Embryonic facial prominence (tissue), 1 donor: Measurements from ENCODE around the gene WDFY3.

Experiments used
- DNase-seq: peaks from one replicate; pipeline ENCODE4 v3.0.0-alpha.2; 2016; ENCODE audit errors: extremely low spot score

Gene WDFY3

DNA sequence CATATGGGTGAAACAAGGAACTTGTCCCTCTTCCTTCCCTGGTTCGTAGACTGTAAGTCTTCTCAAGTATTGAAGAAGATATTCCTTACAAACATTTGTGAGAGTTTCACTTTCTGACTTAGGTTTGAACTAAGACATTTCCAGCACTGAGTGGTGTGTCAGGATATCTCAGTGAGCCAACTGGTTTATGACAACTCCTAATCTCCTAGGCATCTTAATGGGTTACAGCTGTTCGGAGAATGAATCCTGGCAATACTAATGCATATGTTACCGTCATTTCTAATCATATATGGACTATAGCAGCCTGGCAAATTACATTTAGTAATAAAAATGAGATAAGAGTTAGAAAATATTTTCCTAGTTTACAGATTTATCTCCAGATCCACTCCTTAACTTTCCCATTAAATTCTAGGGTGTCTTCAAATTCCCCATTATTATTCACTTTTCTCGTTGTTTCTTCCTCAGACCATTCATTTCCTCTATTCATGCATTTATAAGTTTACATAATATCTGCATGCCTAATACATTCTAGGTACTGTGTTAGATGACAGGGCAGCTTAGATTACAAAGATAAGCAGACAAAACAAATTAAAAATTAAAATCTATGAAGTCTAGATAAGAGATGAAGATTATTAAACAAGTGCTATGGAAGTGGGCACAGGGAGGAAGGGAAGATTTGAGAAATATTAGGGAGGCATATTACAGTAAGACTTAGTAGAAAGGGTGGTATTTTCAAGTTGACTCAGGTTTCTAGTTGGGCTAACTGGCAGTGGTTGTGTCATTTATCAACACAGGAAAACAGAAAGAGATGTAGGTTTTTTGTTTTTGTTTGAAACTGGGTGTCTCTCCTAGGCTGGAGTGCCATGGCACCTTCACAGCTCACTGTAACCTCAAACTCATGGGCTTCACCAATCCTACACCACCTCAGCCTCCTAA lies 173.9 kb downstream of the WDFY3 start:
- DNase-seq: no peak

DNA sequence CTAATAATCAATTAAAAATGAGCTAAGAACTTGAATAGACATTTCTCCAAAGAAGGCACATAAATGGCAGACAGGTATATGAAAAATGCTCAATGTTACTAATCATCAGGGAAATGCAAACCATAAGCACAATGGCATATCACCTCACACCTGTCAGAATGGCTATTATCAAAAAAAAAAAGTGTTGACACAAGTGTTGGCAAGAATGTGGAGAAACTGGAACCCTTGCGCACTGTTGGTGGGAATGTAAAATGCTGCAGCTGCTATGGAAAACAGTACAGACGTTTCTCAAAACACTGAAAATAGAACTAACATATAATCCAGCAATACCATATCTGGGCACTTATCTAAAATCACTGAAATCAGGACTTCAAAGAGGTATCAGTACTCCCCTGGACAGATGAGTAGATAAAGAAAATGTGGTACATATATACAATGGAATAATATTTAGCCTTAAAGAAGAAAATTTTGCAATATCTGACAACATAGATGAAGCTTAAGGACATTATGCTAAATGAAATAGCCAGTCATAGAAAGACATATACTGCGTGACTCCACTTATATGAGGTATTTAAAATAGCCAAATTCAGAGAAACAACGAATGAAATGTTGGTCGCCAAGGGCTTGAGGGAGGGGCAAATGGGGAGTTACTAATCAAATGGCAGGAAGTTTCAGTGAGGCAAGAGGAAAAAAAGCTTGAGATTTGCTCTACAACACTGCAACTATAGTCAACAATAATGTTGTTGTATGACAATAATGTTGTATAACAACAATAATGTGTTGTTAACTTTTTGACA lies 175.5 kb downstream of the WDFY3 start:
- DNase-seq: no peak

DNA sequence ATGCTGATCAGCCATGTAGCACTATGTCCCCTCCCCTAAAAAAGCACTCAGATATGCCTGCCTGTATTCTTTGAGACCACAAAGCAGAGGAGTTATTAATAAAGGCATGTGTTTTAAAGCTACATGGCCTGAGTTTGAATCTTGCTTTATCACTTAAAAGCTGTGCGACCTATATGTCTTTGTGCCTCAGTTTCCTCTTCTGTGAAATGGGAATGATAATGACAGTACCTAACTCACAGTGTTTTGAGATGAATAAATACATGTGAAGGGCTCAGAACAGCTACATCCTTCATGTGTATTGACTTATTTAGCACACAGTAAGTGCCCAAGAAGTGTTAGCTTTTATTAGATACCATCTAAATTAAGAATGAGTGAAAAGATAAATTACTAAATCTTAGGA lies 180.0 kb downstream of the WDFY3 start:
- no peak for DNase-seq

DNA sequence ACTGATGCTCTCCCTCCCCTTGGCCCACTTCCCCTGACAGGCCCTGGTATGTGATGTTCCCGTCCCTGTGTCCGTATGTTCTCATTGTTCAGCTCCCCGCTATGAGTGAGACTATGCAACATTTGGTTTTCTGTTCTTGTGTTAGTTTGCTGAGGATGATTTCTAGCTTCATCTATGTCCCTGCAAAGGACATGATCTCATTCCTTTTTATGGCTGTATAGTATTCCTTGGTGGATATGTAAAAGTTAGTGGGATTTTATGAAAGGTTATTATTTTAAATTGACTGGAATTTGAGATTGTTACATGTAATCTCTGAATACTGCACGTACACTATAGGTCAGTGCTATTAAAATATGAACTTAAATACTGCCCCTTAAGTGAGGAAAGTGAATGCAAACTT lies 184.0 kb downstream of the WDFY3 start:
- DNase-seq: no peak

DNA sequence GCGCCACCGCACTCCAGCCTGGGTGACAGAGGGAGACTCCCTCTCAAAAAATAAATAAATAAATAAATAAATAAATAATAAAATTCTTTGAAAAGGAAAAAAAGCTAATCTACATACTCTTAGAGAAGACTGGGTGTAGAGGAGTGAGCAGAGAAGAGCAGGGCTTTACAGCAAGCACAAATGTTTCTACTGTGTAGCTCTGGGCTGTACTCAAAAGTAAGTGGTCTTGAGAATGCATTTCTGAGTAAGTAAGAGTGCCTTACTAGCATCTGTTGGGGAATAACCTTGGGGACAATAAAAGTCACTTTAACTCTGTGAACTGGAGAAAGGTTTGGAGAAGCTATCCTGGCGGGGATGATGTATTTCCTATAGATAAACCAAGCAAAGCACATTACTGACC lies 185.8 kb downstream of the WDFY3 start:
- no peak for DNase-seq

DNA sequence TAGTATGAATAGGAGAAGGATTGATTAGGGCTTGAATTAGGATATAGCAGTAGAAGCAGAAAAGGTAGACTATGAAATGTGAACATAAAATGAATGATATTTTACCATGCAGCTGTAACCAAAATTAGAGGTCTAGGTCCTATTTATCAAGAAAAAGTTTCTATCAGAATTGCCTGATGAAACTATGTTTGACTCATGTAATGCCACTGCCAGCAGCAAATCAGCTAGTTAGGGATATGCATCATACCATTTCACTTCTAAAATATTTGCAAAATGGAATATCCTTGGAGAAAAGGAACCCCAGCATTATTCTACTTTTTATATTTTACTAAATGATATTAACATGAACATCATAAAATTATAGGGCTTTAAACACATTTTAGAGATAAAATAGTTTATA lies 188.4 kb downstream of the WDFY3 start:
- DNase-seq: no peak

DNA sequence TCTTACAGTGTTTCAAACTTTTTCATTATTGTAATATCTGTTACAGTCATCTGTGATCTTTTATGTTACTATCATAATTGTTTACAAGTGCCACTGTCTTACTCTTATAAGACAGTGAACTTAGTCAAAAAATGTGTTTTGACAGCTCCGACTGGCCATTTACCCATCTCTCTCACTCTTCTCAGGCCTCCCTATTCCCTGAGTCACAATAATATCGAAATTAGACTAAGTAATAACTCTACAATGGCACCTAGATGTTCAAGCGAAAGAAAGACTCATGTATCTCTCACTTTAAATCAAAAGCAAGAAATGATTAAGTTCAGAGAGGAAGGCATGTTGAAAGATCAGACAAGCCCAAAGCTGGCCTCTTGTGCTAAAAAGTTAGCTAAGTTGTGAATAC lies 199.3 kb downstream of the WDFY3 start:
- no peak for DNase-seq

DNA sequence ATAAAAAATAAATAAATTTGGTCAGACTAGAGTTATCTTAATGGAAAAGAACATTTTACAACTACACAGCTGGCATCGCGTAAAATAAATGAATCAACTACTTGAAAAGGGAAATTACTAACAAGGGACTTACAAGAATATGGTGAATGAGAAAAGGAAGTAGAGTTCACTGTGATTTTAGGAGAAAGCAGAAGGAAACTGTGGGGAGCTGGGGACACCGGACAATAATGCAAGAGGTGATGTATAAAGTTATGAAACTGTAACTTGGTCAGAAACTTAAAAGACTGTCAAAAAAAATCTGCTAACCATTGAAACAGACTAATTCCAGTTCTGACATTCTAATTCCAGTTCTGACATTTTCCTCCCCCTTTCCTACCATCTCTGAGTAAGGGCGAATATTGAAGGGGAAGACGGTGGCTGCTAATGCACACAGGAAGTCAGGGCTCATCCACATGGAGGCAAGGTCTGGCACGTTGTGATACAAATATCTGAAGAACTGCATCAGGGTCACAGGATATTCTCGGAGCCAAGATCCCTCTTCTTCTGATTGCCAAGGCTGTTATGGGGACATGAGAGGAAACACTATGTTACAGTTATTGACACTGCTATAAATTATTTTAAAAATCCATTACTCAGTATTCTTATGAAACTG lies 213.0 kb downstream of the WDFY3 start:
- DNase-seq: no peak

DNA sequence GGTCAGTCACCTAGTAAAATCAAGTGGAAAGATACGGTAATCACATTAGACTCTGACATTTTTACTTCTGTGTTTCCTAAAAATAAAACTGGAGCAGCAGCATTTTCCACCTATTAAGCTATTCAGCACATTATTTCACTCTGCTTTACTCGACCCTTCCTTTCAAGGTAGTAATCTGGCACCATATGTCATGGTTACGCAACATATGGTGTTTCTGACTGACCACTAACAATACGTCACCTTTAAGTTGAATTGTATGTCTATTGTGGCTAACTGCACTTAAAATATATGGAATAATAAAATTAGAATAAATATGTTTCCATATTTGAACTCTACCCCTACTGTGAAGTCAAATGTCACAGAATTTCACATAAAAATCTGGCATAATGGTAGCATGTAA lies 214.8 kb downstream of the WDFY3 start:
- no peak for DNase-seq

DNA sequence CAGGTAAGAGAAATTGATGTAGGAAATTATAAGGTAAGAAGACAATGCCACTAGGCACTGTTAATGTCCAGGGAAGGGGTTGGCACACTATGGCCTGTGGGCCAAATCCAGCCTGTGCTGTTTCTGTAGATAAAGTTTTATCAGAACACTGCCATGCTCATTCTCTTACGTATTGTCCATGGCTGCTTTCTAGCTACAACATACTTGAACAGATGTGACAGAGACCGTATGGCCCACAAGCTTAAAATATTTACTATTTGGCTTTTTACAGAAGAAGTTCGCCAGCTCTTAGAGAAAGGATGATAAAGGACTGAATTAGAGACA lies 215.6 kb downstream of the WDFY3 start:
- DNase-seq: no peak

DNA sequence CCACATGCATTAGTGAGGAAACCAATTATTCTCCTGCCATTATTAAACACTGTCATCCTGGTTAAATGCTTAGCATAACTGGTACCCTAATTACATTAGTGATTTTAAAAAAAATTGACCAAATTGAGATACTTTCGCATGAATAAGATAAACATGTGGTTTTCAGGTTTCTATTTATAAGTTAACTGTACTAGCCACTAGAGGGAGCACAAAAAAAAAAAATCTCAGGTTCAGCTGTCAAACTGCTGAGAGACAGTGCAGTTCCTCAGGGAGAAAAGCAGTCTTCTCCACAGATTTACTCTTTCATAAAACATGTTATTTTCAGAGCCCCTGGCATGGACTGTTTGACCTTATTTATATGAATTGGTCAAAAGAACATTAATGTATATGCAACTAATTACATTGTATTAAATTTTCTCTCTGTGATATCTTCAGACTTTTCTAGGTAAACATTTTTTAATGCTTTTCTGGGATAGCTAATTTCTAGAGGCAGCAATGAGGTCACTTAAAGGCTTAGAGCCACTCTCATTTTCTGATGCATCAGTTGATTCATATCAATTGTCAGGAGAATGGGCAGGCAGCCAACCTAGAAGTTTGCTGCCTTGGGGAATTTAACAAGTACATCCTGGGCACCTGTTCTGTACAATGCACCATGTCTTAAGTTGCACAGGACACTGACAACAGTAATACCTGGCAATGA lies 216.1 kb downstream of the WDFY3 start:
- no peak for DNase-seq

DNA sequence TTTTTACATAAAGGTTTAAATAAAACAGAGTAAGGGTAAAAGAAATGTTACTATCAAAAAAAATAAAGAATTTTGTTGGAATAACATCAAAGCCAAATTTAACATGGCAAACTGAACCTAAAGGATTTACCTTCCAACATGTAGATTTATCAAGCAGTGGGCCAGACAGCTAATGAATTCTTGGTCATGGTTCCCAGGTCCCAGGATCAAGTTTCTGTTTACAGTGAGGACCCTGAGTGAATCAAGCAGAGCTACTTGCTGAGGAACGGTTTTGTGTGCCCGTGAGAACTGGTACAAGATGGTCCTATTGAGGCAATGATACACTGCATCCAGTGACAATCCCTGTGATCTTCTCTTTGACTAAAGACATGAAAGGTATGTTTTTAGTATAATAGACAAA lies 226.4 kb downstream of the WDFY3 start:
- no peak for DNase-seq

DNA sequence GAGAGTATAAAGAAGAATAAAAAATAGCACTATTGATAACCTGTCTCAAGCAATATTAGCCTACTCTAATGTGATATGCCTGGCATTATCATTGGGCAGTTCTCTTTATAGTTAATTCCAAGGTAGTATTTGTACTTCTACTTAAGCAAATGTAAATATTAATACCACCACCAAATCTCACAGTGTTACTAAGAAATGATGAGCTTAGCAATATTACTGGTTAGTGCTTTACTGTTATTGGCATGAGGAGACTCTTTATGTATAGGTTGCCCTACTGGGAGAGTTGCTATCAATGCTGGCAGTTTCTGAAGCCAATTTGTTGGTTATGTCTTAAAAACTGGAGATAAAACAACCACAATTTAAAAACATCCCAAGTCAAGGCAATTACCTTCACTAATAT lies 227.9 kb downstream of the WDFY3 start:
- no peak for DNase-seq

DNA sequence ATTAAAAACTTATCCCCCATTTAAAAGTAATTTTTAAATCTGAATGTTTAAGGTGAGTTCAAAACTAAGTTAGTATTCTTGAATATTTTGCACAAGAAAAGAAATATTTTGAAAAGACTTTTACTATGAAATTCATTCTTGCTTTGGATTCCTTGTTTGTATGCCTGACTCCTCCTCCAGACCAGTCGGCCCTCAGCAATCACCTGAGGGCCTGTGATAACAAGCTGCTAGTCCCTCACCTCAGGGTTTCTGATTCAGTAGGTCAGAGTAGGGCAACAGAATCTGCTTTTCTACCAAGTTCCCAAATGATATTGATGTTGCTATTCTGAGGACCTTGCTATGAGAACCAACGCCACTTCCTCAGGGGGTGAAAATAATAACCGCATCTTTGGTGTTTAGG lies 228.8 kb downstream of the WDFY3 start:
- DNase-seq: no peak

DNA sequence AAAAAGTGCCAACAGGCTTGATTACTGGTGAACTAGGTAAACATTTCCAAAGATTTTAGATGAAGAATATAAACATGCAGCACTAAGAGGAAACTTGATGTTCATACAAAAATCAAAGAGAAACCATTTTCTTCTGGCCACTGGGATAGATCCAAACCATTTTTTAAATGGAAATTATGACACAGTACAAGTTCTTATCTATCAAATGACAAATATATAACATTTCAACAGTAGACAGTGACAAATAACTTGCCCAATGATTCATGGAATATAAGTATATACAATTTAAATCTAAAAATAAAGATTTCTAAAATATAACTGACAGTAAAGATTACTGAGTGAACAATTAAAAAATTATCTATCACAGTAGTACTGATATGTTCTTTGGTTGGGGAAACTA lies 232.5 kb downstream of the WDFY3 start:
- no peak for DNase-seq

DNA sequence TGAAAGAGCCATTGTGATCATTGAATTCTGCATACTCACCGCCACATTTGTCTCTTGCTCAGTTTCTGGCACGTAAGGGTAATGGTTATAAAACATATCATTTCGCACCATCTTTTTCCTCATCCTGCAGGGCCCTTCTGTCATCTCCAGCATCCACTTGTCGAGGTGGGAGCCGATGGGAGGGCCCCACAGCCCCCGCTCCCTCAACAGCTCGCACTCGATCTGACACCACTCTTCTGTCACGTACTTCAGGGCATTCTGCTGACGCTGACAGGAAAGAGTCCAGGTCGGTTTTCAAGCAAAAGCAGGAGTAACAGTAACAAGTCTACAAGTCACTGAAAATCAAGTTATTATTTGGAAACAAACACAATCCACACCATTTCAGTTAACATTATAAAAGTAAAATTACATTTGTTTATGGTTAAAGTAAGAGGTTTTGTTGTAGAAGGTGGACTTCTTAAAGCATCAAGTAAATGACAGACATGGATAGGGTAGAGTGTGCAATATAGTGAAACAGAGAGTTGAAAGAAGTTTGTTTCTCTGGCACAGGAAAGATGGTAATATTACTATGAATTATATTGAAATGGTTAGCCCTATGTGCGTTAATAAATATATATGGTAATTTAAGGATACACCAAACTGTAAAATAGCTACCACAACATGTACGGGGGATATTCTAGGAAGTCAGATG lies 233.0 kb downstream of the WDFY3 start:
- no peak for DNase-seq

DNA sequence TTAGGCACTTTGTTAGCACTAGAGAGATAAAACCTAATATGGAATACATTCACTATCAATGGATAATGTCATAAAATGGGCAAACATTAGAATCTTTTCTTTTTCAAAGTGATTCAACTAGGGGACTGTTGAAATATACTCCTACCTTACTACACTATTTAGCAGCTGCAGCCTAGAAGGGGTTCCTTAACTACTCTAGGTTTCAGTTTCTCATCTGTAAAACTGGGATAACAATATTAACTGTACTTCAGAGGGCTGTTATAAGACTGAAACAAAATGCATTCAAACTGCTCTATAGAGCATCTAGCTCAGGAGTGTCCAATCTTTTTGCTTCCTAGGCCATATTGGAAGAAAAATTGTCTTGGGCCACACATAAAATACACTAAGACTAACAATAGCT lies 236.1 kb downstream of the WDFY3 start:
- no peak for DNase-seq

DNA sequence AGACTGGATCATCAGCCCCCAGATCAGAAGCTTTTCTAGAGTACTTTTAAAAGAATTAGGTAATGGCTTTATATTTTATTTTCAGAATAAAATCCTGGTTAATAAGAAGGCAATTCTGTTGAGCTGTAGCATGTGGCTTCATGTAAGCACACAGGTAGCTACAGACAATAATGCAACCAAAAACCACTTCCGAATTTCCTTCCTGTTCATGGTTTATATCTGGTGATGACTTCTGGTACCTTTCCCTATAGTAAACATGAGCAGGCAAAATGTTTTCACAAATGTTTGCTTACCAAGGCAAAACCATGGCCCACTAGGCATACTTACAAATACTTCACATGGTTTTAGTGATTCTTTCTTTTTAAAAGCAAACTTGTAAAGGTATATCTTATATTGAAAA lies 239.0 kb downstream of the WDFY3 start:
- DNase-seq: no peak

DNA sequence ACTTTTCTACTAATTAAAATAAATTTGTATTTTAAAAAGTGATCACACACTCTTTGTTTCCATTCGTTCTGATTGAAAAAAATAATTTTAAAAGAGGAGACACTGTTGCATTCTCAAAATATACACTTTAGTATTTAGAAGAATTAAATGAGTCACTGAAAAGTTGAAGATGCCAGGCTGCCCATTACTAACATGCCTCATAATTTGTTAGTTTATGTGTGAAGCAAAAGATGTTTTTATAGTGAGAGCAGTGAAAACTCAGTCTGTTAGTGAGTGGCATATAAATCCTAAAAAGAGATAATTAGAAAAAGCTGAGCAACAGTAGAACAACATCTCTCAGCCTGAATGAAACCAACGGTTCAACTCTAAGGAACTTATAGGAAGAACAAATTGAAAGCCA lies 240.1 kb downstream of the WDFY3 start:
- DNase-seq: no peak

DNA sequence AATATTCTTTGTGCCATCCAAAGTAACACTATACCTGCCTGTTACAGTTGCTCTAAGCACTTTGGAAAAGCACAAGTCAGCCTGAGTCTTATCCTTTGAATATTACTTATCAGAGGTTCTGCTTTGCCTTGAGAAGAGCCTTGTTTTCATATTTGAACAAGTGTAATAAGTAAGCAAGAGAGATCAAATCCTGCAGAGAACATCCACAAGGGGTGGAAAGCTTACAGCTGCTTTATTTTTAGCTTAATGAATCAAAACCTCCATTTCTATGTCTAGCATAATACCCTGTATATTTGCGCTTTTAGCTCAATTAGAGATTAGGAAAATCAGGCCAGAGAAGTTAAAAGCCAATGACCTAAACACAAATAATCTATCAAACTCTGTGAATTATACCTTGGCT lies 243.8 kb downstream of the WDFY3 start:
- DNase-seq: no peak

DNA sequence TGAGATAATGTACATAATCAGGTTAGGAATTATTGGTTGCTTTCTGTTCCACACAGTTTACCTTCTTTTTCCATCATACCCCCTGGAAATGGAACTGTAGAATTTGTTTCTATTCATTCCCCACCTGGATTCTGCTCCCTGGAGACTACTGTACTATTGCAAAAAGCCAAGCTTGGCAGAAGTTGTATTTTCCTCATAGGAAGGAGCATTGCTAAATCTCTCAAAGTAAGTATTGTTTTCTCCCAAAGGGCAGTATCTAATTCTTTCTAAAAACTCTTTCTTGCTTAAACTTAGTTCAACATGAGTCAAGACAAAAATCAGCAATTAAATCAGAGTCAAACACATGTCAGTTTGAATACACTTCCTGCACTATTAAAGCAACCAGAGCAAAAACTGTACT lies 247.4 kb downstream of the WDFY3 start:
- DNase-seq: no peak

DNA sequence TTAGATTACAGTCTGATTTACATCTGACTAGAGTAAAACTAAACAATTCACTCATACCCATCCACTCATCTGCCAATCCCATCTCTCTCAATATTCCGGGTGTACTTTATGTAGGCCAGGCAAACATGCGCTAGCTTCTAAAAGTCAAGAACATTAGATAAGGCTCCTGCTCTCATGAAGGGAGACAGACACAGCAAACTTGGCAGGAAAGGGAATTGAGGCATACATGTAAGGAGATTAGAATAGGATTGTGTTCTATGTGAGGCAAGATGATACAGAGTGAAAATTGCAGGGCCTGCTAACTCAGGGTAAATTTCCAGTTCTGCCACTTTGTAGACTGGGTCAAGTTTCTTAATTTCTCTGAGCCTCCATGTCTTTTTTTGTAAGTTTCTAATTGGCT lies 247.8 kb downstream of the WDFY3 start:
- DNase-seq: no peak
